Measurements from ENCODE around the gene MGAT4B. TPM values are rescaled to one million over a fixed set of nuclear protein-coding genes. Genes with fewer than 3 reads are reported as not detected.

Gene MGAT4B
- total and polyA plus RNA-seq, 2 of the 13 experiments (the other 11 are each of a cell fraction or from before 2014, with no cell fraction given): 93.5 to 130 TPM

- no peak; the same call in 1 of the 2 replicates for TF ChIP-seq ZSCAN5A (CRISPR knock-in tag; IDR thresholded peaks at IDR 0.05; ENCODE audit: borderline replicate concordance)
- TF ChIP-seq CCAR2 (optimal IDR thresholded peaks at IDR 0.05; ENCODE audit: low read depth, low read length): peak; percentile 5
- peak; percentile 65; the same call in 1 of the 2 replicates for TF ChIP-seq ZNF564 (CRISPR knock-in tag; IDR thresholded peaks at IDR 0.05)
- TF ChIP-seq ZMYM2 (CRISPR knock-in tag; IDR thresholded peaks at IDR 0.05): peak; percentile 38; the same call in 1 of the 2 replicates
- TF ChIP-seq YEATS2 (CRISPR knock-in tag; IDR thresholded peaks at IDR 0.05; ENCODE audit: borderline replicate concordance): 0 out of 2 replicates have a peak, but pooled peaks have one; percentile 23
- 0 out of 2 replicates have a peak, but pooled peaks have one; percentile 5 for TF ChIP-seq TFAP4 (IDR thresholded peaks at IDR 0.05; ENCODE audit: borderline replicate concordance, low read depth)
- TF ChIP-seq ARNTL (CRISPR knock-in tag; IDR thresholded peaks at IDR 0.05): no peak
- no peak for TF ChIP-seq ZBTB8A (CRISPR knock-in tag; IDR thresholded peaks at IDR 0.05; ENCODE audit: borderline replicate concordance, low read depth)
- peak; percentile 23; the same call in 1 of the 2 replicates for TF ChIP-seq RFXAP (CRISPR knock-in tag; IDR thresholded peaks at IDR 0.05; ENCODE audit: borderline replicate concordance)
- no peak for TF ChIP-seq ZNF383 (CRISPR knock-in tag; IDR thresholded peaks at IDR 0.05; ENCODE audit: borderline replicate concordance)
- TF ChIP-seq ZBTB25 (CRISPR knock-in tag; IDR thresholded peaks at IDR 0.05): no peak
- peak; percentile 74; the same call in 1 of the 2 replicates for TF ChIP-seq CCDC6 (CRISPR knock-in tag; IDR thresholded peaks at IDR 0.05)
- TF ChIP-seq ZNF570 (CRISPR knock-in tag; IDR thresholded peaks at IDR 0.05; ENCODE audit: borderline replicate concordance): no peak
- TF ChIP-seq JARID2 (CRISPR knock-in tag; IDR thresholded peaks at IDR 0.05; ENCODE audit: insufficient replicate concordance): no peak
- peak; percentile 61; the same call in 1 of the 2 replicates for TF ChIP-seq YEATS4 (CRISPR knock-in tag; IDR thresholded peaks at IDR 0.05; ENCODE audit: borderline replicate concordance)
- TF ChIP-seq NFYB (CRISPR knock-in tag; IDR thresholded peaks at IDR 0.05): peak; percentile 38; the same call in 1 of the 2 replicates
- TF ChIP-seq UBTF (CRISPR knock-in tag; IDR thresholded peaks at IDR 0.05): peak; percentile 96
- peak; percentile 72 for TF ChIP-seq ZNF605 (CRISPR knock-in tag; IDR thresholded peaks at IDR 0.05)
- TF ChIP-seq NFE2L1 (CRISPR knock-in tag; IDR thresholded peaks at IDR 0.05; ENCODE audit: borderline replicate concordance): 0 out of 2 replicates have a peak, but pooled peaks have one; percentile 22
- TF ChIP-seq ZEB1 (IDR thresholded peaks at IDR 0.05; ENCODE audit: insufficient replicate concordance, low read depth): peak; percentile 80
- TF ChIP-seq PPARG (CRISPR knock-in tag; conservative IDR thresholded peaks at IDR 0.05): 0 out of 2 replicates have a peak, but pooled peaks have one; percentile 21
- no peak for TF ChIP-seq ZNF367 (CRISPR knock-in tag; IDR thresholded peaks at IDR 0.05; ENCODE audit: borderline replicate concordance)
- no peak for TF ChIP-seq ZNF674 (CRISPR knock-in tag; IDR thresholded peaks at IDR 0.05; ENCODE audit: low read depth)
Observed at GRCh38 chr5:179795863-179796833, 10.5 kb downstream of the MGAT4B start (continued).

Data from HepG2 (cell line).